Coronary artery (tissue), 2 donors: Measurements from ENCODE around the gene TEKT5.

ENCODE experiments used
- DNase-seq: peaks from one replicate; pipeline ENCODE4 v3.0.0-alpha.2; 2017; ENCODE audit warnings: low spot score
- H3K27ac ChIP-seq, 2 donors: fragments of 200-600 bp; sonication (generic); one replicate each; pipeline ENCODE4 v1.5.1; 2016 to 2019
- H3K4me3 ChIP-seq: fragments of 200-600 bp; sonication (generic); 2 replicates; pipeline ENCODE4 v1.5.1; 2016; ENCODE audit warnings: mild to moderate bottlenecking, moderate library complexity
- TF ChIP-seq, protein P1 (sequence below): fragments of 200-600 bp; sonication (generic); IDR thresholded peaks from one replicate; pipeline ENCODE4 v1.5.1; 2019; ENCODE audit warnings: antibody characterized with exemption

TEKT5 gene

DNA sequence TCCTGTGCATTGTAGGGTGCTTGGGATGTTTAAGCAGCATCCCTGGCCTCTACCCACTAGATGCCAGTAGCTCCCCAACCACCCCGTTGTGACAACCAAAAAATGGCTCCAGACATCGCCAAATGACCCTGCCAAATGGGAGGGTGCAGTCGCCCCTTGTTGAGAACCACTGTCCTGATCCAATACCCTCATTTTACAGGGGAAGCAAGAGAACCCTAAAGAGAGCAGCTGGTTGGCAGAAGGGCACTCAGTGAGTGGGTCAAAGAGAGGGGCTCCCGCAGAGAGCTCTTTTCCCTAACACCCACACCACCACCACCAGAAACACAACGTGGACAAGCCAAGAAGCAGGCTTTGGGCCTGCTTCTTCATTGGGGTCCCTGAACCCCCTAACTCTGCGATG, 18.4 kb downstream of the TEKT5 start:
- DNase-seq: no peak
- H3K4me3 ChIP-seq: no peak overlapping the region
- H3K27ac ChIP-seq: no peak overlapping the region
- TF ChIP-seq, protein P1, sequence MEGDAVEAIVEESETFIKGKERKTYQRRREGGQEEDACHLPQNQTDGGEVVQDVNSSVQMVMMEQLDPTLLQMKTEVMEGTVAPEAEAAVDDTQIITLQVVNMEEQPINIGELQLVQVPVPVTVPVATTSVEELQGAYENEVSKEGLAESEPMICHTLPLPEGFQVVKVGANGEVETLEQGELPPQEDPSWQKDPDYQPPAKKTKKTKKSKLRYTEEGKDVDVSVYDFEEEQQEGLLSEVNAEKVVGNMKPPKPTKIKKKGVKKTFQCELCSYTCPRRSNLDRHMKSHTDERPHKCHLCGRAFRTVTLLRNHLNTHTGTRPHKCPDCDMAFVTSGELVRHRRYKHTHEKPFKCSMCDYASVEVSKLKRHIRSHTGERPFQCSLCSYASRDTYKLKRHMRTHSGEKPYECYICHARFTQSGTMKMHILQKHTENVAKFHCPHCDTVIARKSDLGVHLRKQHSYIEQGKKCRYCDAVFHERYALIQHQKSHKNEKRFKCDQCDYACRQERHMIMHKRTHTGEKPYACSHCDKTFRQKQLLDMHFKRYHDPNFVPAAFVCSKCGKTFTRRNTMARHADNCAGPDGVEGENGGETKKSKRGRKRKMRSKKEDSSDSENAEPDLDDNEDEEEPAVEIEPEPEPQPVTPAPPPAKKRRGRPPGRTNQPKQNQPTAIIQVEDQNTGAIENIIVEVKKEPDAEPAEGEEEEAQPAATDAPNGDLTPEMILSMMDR: no peak

DNA sequence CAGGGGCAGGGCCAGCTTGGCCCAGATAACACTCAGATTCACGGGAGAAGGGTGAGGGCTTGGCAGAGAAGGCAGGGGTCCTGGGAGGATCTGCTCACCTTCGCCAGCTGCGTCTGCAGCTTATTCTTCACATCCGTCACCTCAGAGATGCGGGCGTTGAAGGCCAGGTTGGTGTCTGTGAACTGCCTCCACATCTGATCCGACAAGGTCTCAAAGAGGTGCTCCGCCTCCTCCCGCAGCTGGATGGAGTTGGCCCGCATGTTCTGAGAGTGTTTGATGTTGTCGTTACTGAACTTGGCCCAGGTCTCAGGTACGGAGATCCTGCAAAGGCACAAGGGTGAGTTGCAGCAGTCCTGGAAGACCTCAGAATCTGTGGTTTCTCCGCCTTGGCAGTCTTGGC, 18.9 kb downstream of the TEKT5 start:
- TF ChIP-seq, protein P1: no peak
- Histone ChIP-seq H3K27ac (no peak overlapping the region), H3K4me3 (no peak overlapping the region)
- no peak for DNase-seq

DNA sequence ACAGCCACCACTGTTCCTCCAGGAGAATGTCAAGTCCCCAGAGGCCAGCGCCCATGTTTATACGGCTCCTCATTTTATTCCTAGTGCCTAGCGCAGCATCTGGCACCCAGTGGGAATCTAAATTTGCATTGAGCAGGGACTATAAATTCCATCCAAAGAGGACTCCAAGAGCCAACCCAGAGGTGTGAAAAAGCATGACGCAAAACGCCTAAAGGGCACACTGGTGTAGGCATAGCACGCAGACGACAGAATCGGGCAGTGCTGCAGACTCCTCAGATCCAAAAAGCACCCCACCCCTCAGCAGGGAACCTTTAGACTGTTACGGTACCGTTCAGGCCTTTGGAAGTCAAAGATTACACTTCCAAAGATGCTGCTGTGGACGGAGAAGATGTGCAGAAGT, 19.5 kb downstream of the TEKT5 start:
- TF ChIP-seq, protein P1: no peak
- DNase-seq: no peak
- no peak overlapping the region for H3K4me3 ChIP-seq
- H3K27ac ChIP-seq: no peak overlapping the region

DNA sequence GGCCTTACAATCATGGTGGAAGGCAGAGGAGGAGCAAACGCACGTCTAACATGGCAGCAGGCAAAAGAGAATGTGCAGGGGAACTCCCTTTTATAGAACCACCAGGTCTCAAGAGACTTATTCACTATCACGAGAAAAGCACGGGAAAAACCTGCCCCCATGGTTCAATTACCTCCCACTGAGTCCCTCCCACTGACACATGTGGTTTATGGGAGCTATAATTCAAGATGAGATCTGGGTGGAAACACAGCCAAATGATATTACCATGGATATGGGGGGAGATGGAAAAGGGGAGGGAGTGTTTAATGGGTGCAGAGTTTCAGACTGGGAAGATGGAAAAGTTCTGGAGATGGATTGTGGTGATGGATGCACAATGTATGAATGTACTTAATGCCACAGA, 23.0 kb downstream of the TEKT5 start:
- TF ChIP-seq, protein P1: no peak
- H3K4me3 ChIP-seq: no peak overlapping the region
- H3K27ac ChIP-seq: no peak overlapping the region
- no peak for DNase-seq

DNA sequence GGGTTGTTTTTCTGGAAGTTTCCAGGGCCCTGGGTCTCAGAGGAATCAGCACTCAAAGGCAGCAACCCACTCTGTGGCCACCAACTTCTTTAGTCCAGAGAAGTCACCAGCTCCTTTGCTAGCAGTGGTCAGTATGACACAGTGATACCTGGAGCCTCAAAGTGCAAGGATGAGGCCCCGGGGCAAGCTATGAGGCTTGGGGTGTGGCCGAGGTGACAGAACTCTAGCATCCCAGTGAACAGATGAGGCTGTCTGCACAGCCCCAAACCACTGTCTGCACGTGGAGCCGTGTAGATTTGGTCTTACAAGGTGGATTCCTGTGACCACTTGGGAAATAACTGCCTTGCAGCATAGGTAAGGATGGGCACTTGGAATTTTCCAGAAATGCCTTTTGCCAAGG, 24.9 kb downstream of the TEKT5 start:
- DNase-seq: no peak
- H3K4me3 ChIP-seq: no peak overlapping the region
- H3K27ac ChIP-seq: no peak overlapping the region
- TF ChIP-seq, protein P1: no peak

DNA sequence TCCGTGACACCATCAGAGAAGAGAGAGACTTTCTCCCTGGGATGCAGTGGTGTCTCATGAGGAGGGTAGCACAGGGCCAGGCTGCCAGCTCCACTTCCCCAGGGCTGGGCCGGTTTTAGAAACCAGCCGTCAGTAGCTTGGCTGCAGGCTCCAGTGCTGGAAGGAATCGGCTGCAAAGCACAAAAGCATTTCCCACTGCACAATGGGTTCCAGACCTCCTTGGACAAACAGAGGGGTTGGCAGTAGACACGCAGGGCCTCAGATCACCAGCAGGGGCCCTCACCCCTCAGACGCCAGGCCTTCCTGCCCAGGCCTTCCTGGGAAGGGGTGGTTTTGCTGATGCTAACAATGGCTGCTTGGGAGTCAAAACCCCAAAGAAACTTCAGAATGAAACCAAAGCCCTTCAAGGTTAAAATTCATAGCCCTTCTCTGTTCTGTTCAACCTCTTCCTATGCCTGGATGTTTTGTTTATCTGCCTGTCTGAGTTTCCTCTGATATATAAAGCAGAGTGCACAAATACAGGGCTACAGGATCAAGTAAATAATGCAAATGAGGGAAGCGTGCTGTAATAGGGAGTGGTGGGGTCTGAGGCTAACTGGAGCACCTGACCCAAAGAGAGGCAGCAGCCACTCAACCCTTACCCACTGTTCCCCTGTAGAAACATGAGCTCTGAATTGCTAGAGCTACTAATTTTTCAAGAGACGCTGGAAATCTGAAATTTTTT, 26.2 kb downstream of the TEKT5 start:
- Histone ChIP-seq H3K4me3 (no peak overlapping the region), H3K27ac (no peak overlapping the region)
- no peak for DNase-seq
- TF ChIP-seq, protein P1: no peak

DNA sequence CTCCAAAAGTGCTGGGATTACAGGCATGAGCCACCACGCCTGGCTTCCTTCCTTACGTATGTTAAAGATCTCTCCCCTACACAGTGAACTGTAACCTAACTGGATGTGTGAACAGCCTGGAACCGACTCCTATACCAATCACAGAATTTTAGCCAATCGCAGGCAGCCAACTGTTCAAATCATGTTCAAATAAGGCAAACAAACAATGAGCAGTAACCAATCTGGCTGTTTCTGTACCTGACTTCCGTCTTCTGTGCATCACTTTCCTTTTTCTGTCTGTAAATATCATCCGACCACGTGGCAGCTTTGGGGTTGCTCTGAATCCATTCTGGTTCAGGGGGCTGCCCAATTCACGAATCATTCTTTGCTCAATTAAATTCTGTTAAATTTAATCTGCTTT, 27.5 kb downstream of the TEKT5 start:
- DNase-seq: no peak

More for the DNA sequence above, 27.5 kb downstream of the TEKT5 start:
- Histone ChIP-seq H3K27ac (no peak overlapping the region), H3K4me3 (no peak overlapping the region)
- TF ChIP-seq, protein P1: no peak
